Right kidney (tissue), 1 donor: Measurements from ENCODE around the gene IRX4.
"Not testable (repeated sequence)": the region's sequence is repeated elsewhere in the genome, so short reads cannot be mapped to it uniquely, and the experiment has no call there.

ENCODE experiments used
- DNase-seq: peaks from one replicate; pipeline ENCODE4 v3.0.0-alpha.2; 2016

IRX4 gene

DNA sequence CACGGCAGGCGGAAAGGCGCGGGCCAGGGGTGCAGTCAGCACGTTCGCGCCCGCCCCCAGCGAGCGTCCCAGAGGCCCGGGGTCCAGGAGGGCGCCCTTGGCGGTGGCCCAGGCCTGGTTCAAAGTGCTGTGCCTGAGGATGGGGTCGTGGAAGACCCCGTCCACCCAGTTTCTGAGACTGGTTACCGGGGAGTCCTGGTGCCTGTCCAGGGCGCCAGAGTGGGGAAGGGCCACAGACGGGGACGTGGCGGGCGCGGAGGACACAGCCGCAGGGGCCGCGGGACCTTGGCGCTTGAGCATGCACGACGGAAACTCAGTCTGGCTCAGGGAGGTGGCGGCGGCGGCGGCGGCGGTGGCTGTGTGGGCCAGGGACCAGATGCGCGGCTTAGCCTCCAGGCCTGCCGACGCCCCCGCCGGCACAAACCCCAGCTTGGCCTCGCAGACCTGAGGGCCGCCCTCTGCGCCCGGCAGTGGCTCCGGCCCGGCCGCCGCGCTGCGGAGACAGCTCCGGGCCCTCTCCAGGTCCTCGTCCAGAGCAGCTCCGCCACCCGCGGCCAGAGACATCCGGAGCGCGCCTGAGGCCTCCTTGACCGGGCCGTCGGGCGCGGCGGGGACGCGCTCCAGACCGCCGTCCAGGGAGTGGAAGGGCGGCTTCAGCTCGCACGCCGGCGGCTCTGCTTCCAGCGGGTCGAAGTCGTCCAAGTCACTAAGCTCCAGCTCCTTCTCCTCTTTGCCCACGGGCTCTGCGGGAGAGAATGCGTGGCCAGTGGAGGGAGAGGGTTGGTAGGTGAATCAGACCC is 4.5 kb downstream of the IRX4 start:
- DNase-seq, result peak; percentile 59

DNA sequence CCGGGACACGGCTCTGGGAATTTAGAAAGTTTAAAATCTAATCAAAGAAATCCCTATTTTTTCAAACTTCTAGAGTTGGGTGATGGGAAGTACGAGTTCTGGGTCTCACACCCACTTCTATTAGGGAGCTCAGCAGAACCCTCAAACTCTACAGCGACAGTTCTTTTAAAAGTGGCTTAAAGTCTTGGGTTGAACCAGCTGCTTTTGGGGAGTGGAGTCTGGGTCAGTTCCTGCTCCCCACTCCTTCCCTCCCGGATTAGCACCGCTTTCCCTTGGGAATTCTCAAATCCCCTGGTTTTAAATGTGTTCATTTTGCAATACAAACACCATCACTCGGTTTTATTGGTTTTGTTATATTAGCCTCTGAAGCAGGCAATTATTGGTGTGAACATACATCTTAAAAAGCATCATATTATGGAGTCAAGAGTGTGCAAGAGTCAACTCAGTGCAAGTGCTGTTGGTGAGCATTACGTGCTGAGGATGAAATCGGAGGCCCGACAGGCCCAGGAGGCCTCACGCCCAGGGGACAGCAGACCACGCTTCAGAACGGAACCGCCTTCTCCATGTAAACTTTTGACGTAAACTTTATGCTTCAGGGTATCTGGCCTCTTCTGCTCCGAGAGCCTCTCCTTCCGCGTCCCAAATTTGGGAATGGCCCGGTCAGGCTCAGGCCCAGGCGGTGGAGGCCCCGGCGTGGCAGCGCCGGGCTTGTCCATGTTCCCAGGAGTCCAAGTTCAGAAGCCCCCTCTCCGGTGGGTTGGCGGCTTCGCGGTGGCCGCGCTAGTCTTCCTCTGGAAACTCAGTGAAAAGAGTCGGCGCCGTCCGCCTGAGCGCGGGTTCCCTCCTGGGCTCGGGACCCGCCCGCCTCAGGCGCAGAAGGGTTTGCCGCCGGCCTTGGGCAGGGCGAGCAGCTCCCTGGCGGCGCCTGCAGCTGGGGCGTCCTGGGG is 5.3 kb downstream of the IRX4 start:
- DNase-seq, result peak; percentile 59

DNA sequence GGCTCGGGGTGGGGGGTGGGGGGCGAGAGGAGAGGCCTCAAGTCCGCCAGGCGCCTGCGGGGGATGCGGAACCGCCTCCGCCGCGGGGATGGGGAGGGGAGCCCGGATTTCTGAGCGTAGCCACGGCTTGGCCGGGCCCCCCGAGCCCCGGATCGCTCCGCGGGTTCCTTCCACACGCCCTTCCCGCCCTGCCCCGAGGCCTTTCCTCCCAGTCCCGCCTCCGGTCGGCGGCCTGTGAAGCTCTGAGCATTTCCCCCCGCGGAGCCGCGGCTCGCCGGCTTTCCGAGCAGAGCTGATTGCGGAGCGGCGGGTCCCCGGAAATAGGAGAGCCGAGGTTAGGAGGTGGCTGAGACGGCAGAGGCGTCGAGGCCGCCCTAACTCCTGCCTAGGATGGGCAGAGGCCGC is 6.1 kb downstream of the IRX4 start:
- peak; percentile 45 for DNase-seq

DNA sequence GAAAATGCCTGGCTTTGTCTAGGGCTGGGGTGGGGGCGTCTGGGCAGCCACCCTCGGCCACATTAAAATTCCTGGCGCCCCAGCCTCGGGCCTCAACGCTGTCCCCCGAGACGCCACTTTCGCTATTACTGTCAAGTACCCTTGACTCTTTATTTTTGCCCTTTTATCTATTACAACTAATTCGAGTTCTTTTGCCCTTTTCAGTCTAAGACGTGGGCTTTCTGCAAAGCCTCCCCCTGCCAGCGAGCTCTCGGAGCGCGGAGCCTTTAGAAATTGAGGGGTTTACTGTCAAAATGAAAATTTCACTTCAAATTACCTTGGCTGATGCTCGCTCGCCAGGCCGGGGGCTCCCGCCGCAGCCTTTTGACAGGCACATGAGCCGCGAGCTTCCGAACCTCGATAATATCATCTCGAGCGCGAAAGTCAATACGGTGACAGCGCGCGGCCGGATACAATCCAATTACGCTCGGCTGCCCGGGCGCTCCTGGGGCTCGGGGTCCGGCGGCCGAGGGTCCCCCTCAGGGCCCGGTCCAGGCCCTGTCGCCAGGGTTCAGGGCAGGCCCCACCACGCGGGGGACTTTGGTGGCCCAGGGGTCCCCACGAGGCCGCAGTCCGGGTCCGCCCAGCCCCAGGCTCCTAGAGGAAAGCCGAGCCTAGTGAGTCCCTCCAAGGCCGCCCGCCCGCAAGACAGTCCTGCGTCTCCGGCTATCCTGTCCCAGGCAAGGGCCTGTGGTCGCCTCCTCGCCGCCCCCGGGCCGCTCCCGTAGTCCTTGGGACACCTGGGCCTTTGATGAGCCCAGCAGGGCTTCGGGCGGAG is 6.7 kb downstream of the IRX4 start:
- DNase-seq, result peak; percentile 71

DNA sequence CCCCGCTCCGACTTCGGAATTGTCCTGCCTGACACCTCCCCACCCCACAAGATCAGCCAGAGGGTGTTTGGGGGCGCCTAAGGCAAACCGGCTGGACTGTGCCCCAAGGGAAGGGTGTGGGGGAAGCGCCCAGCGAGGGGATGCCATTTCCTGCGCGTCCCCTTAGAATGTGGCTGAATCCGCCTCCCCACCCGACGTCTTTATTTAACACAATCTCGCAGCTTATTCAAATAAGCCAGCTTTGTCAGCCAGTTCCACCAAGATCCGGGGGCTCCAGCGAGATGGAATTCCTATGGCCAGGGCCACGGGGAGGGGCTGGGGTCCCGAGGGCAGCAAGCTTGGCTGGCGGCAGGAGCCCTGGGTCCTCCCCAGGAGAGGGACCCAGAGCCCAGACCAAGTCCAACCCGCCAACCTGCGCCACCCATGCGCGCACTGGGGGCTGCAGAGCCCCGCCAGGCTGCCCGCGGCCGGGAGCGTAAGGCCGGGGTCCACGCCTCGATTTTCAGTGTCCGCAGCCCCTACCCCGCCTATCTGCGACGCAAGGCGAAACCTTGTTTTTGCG is 7.4 kb downstream of the IRX4 start:
- peak; percentile 56 for DNase-seq

DNA sequence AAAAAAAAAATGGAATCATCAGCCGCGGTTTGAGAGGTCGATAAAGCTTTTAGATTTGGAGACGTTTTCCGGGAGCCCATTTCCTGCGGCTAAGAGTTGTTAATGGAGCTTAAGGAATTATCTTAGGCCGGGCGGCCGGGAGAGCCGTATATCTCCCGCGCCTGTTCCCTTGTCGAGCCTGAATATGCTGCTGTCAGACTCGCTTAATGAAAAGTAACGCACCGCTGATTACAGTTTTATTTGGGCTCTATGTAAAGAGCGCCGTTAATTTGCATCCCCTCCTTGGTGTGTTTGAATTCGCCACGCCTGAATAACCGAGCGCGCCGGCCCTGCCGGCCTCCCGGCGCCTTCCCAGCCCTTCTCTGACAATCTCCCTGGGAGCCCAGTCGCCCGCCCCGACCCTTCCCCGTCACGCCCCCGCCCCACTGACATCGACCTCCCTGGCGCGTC is 7.9 kb downstream of the IRX4 start:
- no peak for DNase-seq

DNA sequence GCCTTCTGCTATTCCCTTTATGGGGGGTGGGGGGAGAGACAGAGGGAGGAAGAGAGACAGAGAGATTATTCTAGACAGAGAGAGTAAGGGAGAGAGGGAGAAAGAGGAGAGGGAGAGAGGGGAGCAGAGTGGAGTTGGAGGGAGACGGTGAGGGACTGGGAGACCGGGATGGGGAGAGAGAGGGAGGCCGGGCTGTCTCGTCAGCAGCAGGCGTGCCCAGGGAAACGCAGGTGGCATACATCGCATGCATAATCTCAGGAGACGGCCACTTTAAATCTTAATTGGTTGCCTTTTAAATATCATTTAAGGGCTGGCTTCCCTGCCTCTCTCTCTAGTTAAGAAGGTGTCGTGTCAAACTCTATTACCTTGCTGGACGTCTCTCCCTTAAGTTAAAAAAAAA is 8.4 kb downstream of the IRX4 start:
- DNase-seq, result no peak

DNA sequence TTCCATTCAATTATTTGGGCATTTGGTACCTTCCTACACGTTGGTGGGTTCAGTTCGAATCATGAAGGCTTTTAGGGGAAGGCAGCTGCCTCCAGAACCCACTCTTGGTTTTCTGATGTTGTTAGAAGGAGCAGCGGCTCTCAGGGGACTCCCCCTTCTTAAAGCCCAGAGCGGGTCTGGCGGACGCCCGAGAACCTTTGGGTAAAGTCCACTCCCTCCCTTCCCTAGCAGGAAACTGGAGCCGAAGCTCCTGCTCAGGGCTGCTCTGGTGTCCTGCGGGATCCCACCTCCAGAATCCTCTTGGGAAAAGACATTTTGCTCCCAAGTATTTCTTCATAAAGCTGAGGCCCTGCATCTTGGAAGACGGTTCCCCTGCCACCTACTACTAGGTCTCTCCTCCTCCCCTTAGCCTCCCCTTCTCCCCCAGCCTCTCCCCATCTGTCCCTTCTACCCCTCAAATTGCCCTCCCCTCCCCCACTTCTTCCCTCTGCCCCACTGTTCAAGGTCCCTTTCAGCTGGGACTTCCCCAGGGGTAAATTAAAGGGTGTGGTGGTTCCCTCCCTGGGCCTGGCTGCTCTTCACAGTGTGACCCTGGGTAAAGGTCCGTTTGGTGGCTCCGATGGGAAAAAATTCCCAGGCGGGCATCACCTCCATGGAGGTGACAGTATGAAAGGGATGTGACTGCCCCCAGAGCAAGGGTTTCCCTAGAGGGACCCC is 9.3 kb downstream of the IRX4 start:
- DNase-seq, result no peak

DNA sequence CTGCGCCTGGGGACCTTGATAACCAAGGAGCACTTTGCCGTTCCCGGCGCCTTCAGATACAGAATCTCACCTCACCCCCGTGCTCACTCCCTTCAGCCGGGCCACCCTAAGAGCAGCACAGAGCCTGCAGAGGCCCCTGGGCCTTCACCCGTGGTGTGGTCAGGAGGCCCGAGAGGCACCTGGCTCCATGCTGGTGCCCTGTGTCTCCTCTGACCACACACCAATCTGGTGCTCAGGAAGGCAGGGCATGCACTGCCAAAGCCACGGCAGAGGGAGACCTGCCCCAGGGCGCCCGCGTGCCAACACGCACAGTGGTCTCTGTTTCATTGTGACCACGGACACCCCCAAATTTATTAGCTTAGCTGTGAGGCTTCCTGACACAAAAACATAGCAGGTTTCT is 11.3 kb downstream of the IRX4 start:
- no peak for DNase-seq

DNA sequence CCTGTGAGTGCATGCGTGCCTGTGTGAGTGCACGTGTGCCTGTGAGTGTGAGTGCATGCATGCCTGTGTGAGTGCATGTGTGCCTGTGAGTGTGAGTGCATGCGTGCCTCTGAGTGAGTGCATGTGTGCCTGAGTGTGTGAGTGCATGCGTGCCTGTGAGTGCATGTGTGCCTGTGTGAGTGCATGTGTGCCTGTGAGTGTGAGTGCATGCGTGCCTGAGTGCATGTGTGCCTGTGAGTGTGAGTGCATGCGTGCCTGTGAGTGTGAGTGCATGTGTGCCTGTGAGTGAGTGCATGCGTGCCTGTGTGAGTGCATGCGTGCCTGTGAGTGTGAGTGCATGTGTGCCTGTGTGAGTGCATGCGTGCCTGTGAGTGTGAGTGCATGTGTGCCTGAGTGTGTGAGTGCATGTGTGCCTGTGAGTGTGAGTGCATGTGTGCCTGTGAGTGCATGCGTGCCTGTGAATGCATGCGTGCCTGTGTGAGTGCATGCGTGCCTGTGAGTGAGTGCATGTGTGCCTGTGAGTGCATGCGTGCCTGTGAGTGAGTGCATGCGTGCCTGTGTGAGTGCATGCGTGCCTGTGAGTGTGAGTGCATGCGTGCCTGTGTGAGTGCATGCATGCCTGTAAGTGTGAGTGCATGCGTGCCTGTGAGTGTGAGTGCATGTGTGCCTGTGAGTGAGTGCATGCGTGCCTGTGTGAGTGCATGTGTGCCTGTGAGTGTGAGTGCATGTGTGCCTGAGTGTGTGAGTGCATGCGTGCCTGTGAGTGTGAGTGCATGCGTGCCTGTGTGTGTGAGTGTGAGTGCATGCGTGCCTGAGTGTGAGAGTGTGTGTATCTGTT is 12.1 kb downstream of the IRX4 start:
- not testable (repeated sequence) for DNase-seq

DNA sequence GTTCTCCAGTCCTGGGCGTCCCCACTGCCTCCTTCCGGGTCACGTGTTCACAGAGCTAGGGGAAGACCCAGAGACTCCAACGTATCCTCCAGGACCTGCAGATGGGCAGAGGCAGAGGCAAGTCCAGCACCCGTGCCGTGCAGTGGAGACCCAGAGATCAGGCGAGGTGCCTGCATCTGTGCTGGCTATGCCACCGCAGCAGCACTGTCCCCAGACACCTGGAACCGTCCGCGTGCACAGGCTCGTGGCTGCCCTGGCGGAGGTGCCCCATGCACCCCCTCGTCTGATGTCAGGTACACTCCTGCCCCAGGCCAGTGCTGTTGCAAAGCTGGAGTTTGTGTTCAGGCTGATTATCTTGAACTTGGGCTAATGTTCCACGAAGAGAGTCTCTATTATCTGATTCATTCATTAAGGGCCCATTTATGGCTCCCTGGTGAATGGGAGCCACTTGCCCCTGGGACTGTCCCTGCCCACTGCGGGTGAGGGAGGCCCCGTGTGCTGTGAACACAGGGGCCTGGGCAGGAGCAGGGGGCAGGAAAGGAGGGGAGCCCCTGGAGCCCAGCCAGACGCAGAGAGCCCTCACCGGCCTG is 13.7 kb downstream of the IRX4 start:
- no peak for DNase-seq

DNA sequence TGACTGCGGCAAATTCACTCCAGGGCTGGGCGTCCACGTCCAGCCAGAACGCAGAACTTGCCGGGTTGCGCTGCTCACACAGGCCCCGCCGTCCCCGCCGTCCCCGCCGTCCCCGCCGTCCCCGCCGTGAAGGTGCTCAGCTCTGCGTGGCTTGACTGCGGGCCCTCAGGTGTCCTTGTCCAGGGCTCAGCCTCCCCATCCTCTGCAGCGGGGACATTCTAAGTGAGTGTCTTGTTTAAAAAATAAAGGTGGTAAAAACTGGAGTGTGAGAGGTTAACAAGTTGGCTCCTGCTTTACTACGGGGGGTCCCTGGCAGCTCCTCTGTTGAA is 14.9 kb downstream of the IRX4 start:
- DNase-seq, result no peak

DNA sequence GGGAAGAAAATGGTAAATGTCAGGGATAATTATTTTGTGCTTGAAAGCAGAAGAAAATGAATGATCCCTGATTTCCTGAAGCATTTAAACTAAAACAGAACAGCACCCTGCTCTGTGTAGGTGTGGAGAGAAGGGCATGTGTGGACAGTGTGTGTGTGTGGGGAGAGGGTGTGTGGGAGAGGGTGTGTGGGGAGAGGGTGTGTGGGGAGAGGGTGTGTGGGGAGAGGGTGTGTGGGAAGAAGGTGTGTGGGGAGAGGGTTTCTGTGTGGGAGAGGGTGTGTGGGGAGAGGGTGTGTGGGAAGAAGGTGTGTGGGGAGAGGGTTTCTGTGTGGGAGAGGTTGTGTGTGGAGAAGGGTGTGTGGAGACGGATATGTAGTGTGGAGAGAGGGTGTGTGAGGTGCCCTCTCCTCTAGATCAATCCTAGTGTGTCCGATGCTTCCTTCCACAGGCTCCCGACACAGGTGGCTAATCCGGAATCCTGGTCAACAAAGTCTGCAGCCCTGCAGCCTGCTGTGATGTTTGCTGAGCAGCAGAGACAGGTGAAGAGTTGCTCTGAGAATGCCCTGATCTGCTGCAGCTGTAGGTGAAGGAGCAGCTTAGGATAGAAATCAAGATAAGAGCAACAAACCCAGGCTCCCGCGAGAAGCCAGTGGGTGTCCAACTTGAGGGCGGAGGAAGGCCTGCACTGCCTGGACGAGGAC is 15.5 kb downstream of the IRX4 start:
- DNase-seq, result no peak

DNA sequence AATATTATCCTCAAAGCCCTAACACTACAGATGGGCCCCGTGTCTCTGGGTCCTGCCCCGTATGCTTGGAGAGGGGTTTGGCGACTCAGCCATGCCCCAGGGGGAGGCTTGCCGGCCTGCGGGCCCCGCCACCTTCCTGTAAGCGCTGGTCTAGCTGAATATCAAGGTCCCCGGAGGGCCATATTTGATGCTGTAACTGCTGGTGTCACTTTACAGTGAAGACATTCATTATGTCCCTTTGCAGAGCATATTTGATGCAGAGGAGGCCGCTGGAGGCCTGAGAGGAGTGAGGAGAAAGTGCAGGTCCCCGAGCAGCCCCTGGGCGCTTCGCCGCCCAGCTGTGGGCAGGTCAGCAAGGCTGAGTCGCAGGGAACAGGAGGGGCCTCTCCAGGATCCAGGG is 16.8 kb downstream of the IRX4 start:
- no peak for DNase-seq

DNA sequence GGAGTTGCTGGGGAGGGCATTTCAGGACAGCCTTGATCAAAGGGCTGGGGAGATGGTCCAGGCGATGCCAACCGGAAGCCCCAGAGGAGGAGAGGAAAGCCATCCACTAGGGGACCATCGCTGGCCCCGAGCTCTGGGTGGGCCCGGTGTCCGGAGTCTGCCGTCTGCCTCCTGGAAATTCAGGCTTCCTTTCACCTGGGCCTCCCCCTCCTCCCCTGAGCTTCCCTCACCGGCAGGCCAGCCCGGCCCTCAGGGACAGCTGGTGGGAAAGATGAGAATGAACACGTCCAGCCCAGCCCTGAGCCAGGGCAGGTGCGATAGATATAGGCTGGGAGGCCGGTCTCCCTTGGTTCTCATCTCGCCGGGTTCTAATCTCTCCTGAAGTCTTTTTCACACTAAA is 17.2 kb downstream of the IRX4 start:
- DNase-seq, result no peak

DNA sequence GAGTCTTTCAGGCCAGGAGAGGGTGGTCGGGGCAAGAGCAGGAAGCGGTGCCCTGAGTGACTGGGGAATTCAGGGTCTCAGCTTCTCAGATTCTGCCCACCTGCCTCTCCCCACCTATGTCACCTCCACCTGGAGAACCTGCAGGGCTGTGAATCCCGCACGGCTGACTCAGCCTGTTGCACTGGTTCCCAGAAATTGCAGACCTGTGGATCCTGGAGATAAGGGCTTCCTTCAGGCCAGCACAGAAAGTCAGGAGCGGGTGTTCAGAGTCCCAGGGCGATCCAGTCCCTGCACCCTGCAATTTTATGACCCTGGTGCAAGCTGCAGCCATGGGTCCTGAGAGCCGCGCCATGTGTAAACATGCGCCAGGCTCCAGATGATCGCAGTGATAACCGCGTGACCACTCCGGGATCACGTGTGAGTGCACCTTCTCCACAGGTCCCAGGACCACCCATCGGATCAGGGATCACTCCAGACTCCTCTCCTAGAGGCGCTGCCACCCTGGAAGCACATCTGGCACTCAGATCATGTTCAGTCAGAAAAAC is 17.8 kb downstream of the IRX4 start:
- DNase-seq, result no peak

DNA sequence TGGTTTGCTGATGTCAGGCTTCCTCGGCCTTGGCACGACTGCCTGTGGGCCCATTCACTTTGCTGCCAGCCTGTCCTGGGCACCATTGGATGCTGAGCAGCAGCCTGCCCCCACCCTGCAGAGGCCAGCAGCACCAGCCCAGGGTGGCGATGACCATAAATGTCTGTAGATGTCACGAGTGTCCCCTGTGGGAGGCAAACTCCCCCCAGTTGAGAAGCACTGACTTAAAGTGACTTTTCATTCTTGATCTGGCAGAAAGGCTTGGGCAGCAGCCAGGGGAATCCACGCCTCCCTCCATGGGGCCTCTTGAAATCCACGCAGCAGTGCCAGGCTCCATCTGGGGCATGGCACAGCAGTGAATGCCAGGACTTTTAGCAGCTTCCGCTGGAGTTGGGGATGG is 21.8 kb downstream of the IRX4 start:
- no peak for DNase-seq

DNA sequence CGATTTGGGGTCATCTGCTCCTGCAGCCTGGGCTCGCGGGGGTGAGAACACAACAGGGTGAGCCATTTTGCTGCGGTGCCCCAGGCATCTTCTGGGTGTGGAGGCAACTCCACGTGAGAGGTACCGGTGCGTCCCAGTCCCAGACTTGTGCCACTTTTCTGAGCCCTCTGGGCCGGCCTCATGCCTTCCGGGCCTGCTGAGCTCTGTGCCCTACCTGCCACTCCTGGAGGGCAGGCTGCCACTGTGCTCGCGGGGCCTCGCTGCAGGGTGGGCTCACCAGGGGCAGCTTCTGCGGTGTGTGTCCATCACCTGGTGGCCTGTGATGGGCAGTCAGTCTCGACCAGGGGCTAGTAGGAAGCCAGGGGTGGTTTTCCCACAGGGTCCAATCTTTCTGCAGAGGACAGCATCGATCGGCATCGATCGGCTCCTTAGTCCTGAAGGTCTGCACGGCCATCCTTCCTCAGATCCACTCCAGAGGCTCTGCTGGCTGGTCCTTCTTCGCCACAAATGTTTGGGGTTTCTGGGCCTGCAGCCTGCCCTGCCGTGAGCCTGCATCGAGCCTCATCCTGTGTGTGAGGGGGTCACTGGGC is 22.6 kb downstream of the IRX4 start:
- no peak for DNase-seq

DNA sequence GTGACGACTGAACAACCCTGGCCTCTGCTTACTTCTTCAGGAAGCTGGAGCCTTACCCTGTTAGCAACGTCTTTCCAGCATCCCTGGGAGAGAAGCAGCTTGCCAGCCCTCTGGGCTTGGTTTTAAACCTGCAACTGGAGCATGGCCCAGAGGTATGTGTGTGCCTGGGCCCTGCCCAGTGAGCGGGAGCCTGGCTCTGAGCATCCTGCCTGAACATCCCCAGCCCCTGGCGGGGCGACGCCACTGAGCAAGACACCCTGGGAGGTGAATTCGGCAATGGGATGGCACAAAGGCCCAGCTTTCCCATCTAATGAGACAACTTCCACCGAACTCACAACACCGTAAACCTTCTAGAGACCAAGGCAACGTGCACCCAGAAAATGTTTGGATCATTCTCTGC is 23.6 kb downstream of the IRX4 start:
- no peak for DNase-seq
